RWPE1 (cell line): ENCODE data around the gene TFCP2.

ENCODE experiments used
- CTCF ChIA-PET: fragments of 350-600 bp; sonication (Branson Sonifier 250); formaldehyde crosslinking; extraction: SDS; loops from one replicate; lab custom pipeline; 2021; lab: Yijun Ruan, JAX
- POLR2A ChIA-PET: fragments of 400-600 bp; formaldehyde crosslinking; extraction: SDS; loops from one replicate; lab custom pipeline; 2020; ENCODE audit warnings: antibody characterized with exemption; ENCODE audit not compliant: low non-redundant PET; lab: Yijun Ruan, JAX
- DNase-seq: peaks from one replicate; pipeline ENCODE4 v3.0.0; 2012; ENCODE audit warnings: low spot score
- H3K27ac ChIP-seq: fragments of 450-650 bp; 2 replicates; pipeline ENCODE4 v1.5.1; 2017
- TF ChIP-seq, protein P1 (sequence below): fragments of 450-650 bp; conservative IDR thresholded peaks from 2 replicates; pipeline ENCODE4 v1.5.1; 2017; ENCODE audit warnings: low read depth, mild to moderate bottlenecking

The TFCP2 gene

DNA sequence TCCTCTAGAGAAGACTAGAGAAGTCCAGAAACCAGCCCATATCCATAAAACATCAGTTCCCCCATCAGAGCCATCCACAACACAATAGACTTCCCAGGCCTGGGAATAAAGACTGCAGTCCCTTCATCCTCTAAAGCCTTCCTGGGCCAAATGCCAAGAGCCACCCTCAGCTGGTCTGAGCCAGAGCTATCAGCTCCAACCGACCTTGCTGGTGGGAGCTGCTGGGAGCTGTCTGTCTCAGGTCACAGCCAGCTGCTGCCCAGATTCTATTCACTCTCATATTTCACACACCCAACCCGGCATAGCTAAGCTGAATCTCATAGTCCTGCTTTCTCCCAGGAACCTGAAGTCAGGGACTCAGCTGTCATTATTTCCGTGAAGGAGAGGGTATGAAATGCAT, 10.9 kb upstream of the TFCP2 start:
- ChIA-PET POLR2A (no interaction called here), CTCF (interaction anchor here (1.2 kb wide), 1 partner anchor 34 kb away, joined by 4 read pairs; the partner anchor contains the start of gene POU6F1)
- TF ChIP-seq, protein P1, sequence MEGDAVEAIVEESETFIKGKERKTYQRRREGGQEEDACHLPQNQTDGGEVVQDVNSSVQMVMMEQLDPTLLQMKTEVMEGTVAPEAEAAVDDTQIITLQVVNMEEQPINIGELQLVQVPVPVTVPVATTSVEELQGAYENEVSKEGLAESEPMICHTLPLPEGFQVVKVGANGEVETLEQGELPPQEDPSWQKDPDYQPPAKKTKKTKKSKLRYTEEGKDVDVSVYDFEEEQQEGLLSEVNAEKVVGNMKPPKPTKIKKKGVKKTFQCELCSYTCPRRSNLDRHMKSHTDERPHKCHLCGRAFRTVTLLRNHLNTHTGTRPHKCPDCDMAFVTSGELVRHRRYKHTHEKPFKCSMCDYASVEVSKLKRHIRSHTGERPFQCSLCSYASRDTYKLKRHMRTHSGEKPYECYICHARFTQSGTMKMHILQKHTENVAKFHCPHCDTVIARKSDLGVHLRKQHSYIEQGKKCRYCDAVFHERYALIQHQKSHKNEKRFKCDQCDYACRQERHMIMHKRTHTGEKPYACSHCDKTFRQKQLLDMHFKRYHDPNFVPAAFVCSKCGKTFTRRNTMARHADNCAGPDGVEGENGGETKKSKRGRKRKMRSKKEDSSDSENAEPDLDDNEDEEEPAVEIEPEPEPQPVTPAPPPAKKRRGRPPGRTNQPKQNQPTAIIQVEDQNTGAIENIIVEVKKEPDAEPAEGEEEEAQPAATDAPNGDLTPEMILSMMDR: no peak
- no peak overlapping the region for H3K27ac ChIP-seq
- DNase-seq: no peak

DNA sequence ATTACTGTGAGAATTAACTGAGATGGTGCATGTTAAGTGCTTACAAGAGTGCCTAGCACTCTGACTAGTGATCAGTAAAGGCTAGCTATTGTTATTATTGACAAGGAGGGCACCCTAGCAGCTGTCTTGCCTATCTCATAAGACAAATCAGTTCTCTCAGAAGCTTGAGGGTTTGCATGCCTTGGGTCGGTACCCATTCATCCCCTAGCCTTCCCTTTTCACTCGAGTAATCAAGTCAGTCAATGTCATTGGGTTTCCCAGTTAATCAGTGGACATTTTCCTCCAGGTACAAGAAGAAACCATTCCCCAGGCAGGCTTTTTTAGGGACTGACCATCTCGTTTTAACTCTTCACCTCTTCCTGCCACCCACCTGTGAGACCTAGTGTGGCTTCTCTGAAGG, 10.4 kb upstream of the TFCP2 start:
- ChIA-PET POLR2A (no interaction called here), CTCF (interaction anchor here (1.2 kb wide), 1 partner anchor 35 kb away, joined by 4 read pairs; the partner anchor contains the start of gene POU6F1)
- no peak overlapping the region for H3K27ac ChIP-seq
- DNase-seq: no peak
- TF ChIP-seq, protein P1: no peak

DNA sequence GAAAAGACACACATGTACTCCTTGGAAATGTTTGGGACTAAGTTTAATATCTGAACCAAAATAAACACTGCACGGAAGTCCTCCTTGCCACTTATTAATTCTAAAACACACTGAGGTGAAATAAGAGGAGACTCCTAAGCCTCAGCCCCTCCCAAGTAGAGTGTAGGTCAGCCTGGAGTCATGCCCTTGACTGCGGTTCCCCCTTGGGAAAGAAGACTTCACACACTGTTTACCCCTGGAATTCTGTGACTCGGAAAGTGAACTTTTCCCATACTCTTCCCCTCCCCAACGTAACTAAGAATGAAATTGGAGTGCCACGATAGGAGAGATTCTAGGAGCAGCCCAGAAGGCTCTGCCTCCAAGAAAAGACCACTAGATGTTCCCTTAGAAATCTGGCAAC, 8.6 kb upstream of the TFCP2 start:
- H3K27ac ChIP-seq: no peak overlapping the region
- ChIA-PET CTCF (no interaction called here), POLR2A (no interaction called here)
- no peak for DNase-seq
- TF ChIP-seq, protein P1: no peak

DNA sequence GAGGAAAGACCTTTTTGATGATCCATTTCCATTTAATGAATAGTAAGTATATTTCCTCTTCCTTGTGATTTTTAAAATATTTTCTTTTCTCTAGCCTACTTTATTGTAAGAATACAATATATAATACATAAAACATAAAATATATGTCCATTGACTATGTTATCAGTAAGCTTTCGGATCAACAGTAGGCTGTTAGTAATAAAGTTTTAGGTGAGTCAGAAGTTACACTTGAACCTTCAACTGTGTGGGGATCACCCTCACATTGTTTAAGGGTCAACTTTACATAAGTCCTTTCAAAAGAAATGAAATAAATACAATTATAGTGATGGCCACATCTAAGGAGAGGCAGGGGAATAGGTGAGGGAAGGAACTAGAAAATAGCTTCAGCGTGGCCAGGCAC, 5.0 kb upstream of the TFCP2 start:
- no peak for DNase-seq
- TF ChIP-seq, protein P1: no peak
- ChIA-PET CTCF (no interaction called here), POLR2A (no interaction called here)
- H3K27ac ChIP-seq: no peak overlapping the region

DNA sequence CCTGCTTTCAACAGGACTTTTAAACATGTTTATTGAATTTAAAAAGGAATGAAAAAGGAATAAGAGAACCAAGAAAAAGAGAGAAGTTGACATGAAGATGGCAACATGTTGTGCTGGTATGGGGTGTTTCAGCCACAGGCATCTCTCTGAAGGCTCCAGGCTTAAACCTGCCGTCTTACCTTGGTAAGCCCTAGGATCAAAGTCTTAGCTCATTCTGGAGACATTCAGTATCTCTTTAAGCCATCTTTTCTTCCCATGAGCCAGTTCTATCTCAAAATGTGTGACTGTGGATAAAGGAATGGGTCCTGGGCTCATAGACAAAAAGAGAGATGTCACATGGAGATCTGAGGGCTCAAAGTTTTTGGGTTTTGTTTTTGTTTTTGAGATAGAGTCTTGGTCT, 1.6 kb upstream of the TFCP2 start:
- POLR2A ChIA-PET: no interaction called here
- H3K27ac ChIP-seq: no peak overlapping the region
- TF ChIP-seq, protein P1: no peak
- CTCF ChIA-PET: no interaction called here
- DNase-seq: no peak

DNA sequence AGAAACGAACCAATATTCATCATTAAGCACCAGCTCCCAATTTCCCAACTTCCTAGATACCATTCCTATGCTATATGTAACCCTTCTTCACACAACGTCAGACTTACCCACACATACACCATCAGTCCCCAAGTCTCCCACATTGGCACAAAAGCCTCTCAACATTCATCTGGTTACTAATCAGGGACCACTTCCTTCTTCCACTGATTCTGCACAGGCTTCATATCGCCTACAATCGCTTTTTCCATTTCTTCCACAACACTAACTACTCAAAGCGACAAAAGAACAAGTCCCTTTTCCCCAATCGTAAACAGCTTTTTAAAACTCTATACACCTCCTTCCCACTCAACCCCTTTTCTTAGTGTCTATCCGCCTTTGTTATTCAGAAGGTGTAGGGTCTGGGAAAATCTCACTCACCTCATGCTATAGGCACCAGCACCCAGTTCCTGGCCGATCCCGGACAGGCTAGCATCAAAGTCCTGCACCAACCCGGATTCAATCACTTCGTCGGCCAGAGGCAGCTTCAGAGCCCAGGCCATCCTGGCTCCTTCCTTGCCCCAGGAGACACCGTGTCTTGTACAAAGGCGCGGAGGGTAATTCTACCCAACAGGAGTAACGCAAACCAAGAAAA, 936 bp downstream of the TFCP2 start:
- peak overlapping the region; percentile 93 for H3K27ac ChIP-seq
- TF ChIP-seq, protein P1: no peak
- ChIA-PET POLR2A (interaction anchor here (0.5 to 1.5 kb wide), 4 partner anchors 23 to 89 kb away, joined by 3 to 5 read pairs (median 4); partner anchors contain the start of gene DAZAP2), CTCF (no interaction called here)
- DNase-seq: peak; percentile 13
